Dermis blood vessel endothelial cell (primary cell): Measurements from ENCODE around the gene TALDO1. TPM values are rescaled to one million over a fixed set of nuclear protein-coding genes. Genes with fewer than 3 reads are reported as not detected.
"Not testable (repeated sequence)": the region's sequence is repeated elsewhere in the genome, so short reads cannot be mapped to it uniquely, and the experiment has no call there.

Source experiments
- DNase-seq: peaks from one replicate; pipeline ENCODE4 v3.0.0; 2010
- total RNA-seq: library from RNA; depleted of rRNA; stranded (reverse); fragments of >200 nt; gene quantifications from 2 replicates; pipeline ENCODE4 v1.2.3, GENCODE V29; 2014

TALDO1 gene
- total RNA-seq, 1 donor from 2014 or later: 115 TPM

- DNase-seq: no peak
Measured at GRCh38 chr11:719214-720016, 27.8 kb upstream of the TALDO1 start.

- no peak for DNase-seq
Measured at GRCh38 chr11:720017-720641, 27.1 kb upstream of the TALDO1 start.

DNA sequence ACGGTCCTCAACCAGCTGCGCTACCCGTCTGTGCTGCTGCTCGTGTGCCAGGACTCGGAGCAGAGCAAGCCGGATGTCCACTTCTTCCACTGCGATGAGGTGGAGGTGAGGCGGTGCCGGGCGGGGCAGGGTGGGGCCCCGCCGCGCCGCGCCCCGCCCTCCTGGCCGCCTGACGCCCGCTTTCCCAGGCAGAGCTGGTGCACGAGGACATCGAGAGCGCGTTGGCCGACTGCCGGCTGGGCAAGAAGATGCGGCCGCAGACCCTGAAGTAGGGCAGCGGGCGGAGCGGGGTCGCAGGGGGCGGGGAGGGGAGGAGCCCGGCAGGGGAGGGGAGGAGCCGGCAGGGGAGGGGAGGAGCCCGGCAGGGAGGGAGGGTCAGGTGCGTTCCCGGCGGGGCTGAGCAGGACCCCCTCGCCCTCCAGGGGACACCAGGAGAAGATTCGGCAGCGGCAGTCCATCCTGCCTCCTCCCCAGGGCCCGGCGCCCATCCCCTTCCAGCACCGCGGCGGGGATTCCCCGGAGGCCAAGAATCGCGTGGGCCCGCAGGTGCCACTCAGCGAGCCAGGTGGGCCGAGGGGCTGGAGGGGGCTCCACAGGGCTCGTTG is 26.5 kb upstream of the TALDO1 start:
- DNase-seq: peak; percentile 64

DNA sequence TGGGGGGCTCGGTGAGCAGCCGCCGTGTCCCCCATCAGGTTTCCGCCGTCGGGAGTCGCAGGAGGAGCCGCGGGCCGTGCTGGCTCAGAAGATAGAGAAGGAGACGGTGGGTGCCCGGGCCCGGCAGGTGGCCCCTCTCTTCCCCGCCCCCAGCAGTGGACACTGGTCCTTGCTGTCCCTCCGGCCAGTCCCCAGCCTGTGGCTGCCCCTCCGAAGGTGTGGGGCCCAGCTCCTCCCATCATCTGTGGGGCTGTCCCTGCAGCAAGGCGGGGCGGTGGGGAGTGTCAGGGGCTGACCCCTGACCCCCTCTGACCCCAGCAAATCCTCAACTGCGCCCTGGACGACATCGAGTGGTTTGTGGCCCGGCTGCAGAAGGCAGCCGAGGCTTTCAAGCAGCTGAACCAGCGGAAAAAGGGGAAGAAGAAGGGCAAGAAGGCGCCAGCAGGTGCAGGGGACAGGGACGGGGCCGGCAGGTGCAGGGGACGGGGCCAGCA is 26.0 kb upstream of the TALDO1 start:
- no peak for DNase-seq

GRCh38 chr11:721741-722345 is 25.4 kb upstream of the TALDO1 start:
- DNase-seq: no peak

DNA sequence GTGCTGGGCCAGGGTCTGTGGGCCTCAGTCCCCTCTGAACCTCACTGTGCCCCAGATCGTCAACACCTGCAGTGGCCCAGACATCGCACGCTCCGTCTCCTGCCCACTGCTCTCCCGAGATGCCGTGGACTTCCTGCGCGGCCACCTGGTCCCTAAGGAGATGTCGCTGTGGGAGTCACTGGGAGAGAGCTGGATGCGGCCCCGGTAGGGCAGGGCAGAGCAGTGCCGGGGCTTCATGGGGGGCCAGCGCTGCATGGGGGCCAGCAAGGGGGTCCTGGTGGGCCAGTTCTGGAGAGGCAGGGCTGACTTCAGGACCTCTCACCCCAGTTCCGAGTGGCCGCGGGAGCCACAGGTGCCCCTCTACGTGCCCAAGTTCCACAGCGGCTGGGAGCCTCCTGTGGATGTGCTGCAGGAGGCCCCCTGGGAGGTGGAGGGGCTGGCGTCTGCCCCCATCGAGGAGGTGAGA is 24.9 kb upstream of the TALDO1 start:
- no peak for DNase-seq

- peak; percentile 72 for DNase-seq
Measured at GRCh38 chr11:723120-723883, 24.0 kb upstream of the TALDO1 start.

DNA sequence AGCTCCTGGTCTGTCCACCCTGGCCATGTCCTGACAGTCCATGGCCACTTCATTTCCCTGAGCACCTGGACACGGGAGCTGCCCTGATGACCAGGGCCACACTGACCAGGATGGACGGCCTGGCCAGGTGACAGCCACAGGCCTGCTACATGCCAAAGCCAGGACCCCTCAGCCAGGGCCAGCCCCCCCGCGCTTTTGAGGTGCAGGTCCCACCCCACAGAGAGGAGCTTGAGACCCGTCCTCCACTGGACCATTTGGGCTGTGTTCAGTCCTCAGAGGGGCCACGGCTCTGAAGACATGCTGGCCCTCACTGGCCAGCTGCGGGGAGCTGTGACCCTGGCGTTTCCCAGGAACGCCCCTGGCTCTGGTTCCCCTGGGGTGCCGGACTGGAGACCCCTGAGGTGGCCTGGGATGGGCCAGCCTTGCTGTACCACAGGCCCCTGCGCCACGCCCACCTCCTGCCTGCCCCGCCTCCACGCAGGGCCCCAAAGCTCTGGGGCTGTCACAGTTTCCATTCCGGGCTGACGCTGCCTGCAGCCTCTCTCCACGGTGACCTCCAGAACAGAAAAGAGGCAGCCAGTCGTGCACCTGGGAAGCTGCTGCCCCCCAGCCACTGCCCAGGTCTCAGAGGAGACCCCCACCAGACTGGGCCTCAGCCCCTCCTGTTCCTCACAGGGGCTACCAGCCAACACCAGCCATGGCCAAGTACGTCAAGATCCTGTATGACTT is 23.1 kb upstream of the TALDO1 start:
- no peak for DNase-seq

DNA sequence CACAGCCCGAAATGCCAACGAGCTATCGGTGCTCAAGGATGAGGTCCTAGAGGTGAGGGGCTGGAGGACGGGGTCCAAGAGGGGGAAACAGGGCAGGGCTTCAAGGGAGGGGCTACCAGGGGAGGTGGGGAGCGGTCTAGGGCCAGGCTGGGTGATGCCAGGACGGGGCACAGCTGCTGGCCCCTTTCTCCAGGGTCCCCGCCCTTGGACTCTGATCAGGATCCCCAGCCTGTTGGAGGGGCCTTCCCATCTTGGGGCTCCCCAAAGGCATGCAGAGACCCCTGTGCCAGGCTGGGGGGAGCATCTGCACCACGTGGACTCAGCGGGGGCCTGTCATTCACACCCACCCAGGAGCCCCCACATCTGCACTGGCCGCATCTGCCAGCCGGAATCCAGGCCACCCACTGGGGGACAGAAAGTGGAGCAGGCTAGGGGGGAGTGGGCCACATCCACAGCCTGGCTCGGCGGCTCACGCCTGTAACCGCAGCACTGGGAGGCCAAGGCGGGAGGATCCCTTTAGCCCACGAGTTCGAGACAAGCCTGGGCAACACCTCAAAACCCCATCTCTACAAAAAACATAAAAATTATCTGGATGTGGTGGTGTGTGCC is 22.4 kb upstream of the TALDO1 start:
- no peak for DNase-seq

GRCh38 chr11:725624-726202 is 21.6 kb upstream of the TALDO1 start:
- no peak for DNase-seq

DNA sequence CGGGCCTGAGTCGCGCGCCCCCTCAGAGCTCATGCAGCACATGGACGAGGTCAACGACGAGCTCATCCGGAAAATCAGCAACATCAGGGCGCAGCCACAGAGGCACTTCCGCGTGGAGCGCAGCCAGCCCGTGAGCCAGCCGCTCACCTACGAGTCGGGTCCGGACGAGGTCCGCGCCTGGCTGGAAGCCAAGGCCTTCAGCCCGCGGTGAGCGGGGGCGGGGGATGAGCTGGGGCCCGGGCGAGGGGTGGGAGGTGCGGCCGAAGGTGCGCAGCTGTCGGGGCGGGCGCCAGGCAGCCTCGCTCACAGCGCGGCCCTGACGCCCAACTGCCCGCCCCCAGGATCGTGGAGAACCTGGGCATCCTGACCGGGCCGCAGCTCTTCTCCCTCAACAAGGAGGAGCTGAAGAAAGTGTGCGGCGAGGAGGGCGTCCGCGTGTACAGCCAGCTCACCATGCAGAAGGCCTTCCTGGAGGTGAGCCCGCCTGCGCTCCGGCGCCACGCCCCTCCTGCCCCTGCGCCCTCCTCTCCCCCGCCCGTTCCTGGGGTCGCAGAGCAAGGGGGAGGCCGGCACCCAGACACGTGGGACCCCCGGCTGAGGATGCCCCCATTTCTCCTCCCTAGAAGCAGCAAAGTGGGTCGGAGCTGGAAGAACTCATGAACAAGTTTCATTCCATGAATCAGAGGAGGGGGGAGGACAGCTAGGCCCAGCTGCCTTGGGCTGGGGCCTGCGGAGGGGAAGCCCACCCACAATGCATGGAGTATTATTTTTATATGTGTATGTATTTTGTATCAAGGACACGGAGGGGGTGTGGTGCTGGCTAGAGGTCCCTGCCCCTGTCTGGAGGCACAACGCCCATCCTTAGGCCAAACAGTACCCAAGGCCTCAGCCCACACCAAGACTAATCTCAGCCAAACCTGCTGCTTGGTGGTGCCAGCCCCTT is 20.7 kb upstream of the TALDO1 start:
- peak; percentile 55 for DNase-seq

GRCh38 chr11:727281-727701 is 20.0 kb upstream of the TALDO1 start:
- no peak for DNase-seq

- DNase-seq: peak; percentile 75
Measured at GRCh38 chr11:727859-728748, 19.2 kb upstream of the TALDO1 start.

DNA sequence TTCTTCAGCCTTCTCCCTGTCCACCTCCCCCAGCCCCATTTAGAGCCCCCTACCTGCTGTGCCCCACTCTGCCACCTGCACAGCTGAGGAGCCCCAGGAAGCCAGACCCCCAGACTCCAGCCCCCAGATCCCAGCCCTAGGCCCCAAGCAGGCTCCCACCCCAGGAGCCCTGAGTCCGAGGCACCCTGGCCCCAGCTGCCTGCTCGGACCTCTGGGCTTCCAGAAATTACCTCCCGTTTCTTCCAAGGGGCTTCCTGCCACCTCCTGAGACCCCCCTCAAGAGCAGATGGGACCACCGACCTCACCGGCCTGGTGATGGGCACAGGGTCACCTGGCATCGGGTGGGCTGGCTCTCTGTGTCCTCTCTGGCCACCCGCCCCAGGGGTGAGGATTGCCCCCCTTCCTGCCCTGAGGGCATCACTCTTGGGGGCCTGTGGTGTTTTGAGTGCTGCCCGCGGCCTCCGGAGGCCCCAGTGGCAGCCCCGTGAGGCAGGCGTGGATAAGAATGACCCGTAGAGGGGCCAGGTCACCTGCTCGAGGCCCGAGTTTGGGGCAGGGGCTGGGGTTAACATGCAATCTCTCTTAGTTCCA is 18.3 kb upstream of the TALDO1 start:
- no peak for DNase-seq

- no peak for DNase-seq
Measured at GRCh38 chr11:729492-730074, 17.7 kb upstream of the TALDO1 start.

- no peak for DNase-seq
Measured at GRCh38 chr11:733072-733471, 14.2 kb upstream of the TALDO1 start.

DNA sequence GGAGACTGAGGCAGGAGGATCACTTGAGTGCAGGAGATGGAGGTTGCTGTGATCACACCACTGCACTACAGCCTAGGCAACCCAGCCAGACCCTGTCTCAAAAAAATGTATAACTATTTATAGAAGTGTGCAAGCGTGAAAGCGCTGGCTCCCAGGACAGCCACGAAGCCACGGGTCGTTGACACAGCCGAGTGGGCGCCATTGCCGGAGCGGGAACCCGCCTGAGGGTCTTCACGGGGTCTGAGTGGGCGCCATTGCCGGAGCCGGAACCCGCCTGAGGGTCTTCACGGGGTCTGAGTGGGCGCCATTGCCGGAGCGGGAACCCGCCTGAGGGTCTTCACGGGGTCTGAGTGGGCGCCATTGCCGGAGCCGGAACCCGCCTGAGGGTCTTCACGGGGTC is 12.7 kb upstream of the TALDO1 start:
- DNase-seq: not testable (repeated sequence)

DNA sequence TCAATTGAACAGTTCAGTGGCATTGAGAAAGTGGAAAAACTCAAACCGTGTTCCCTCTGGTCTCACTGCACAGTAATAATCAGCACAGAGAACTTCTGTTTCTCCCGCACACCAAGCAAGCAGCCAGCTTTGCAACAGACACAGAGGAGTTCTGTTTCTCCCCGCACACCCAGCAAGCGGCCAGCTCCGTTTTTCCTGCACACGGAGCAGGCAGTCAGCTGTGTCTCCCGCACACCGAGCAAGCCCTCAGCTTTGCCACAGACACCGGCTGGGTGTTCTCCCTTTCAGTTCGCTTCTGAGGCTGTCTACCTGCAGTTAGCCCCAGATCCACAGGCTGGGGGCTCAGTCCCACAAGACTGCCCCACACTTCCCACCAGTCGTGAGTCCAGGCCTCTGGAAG is 9.9 kb upstream of the TALDO1 start:
- DNase-seq: no peak
